CD4-positive, alpha-beta memory T cell (primary cell): ENCODE data around the gene LDB2. TPM values are rescaled to one million over a fixed set of nuclear protein-coding genes. Genes with fewer than 3 reads are reported as not detected.

ENCODE experiments used
- CTCF ChIA-PET: fragments of 350-600 bp; sonication (Branson Sonifier 250); formaldehyde crosslinking; loops from one replicate; lab custom pipeline; 2021; ENCODE audit warnings: inconsistent platforms; ENCODE audit not compliant: partially characterized antibody; lab: Charles Lee
- POLR2A ChIA-PET: fragments of 350-600 bp; sonication (Branson Sonifier 250); formaldehyde crosslinking; loops from one replicate; lab custom pipeline; 2021; ENCODE audit not compliant: partially characterized antibody; lab: Charles Lee
- DNase-seq, 5 donors: peaks; one replicate each; pipeline versions ENCODE4 v3.0.0 to v3.0.0-alpha.2; 2020 to 2022; ENCODE audit warnings: mixed read lengths in 1 of 5
- H3K27ac ChIP-seq: one replicate; pipeline ENCODE4 v1.7.0; 2013; ENCODE audit warnings: low read depth, low read length
- H3K27me3 ChIP-seq: 2 replicates; pipeline ENCODE4 v1.7.0; 2013; ENCODE audit warnings: mild to moderate bottlenecking, low read length, moderate library complexity; ENCODE audit not compliant: insufficient read depth
- H3K36me3 ChIP-seq: 2 replicates; pipeline ENCODE4 v1.7.0; 2013; ENCODE audit warnings: mild to moderate bottlenecking, low read length, moderate library complexity; ENCODE audit not compliant: insufficient read depth
- H3K4me1 ChIP-seq: 2 replicates; pipeline ENCODE4 v1.7.0; 2013; ENCODE audit warnings: mild to moderate bottlenecking, low read length, moderate library complexity; ENCODE audit not compliant: insufficient read depth
- H3K4me3 ChIP-seq, 2 donors: one replicate each; pipeline ENCODE4 v1.7.0; 2013; ENCODE audit warnings: low read length in 2 of 2, mild to moderate bottlenecking in 1 of 2
- H3K9me3 ChIP-seq, 2 donors: one replicate each; pipeline ENCODE4 v1.7.0; 2013; ENCODE audit warnings: low read length in 2 of 2, control low read depth in 1 of 2; ENCODE audit not compliant: control insufficient read depth in 1 of 2
- H3K27ac Mint-ChIP-seq, 7 donors: one replicate each; pipeline ENCODE4 v1.8.0; 2020 to 2021; ENCODE audit warnings: mixed read lengths in 7 of 7, mild to moderate bottlenecking in 6 of 7, inconsistent platforms in 3 of 7, moderate library complexity in 3 of 7
- H3K27me3 Mint-ChIP-seq, 2 donors: one replicate each; pipeline ENCODE4 v1.8.0; 2020 to 2021; ENCODE audit warnings: mixed read lengths in 2 of 2
- H3K36me3 Mint-ChIP-seq, 2 donors: one replicate each; pipeline ENCODE4 v1.8.0; 2020 to 2021; ENCODE audit warnings: mixed read lengths in 2 of 2, inconsistent platforms in 1 of 2, mild to moderate bottlenecking in 1 of 2
- H3K4me1 Mint-ChIP-seq, 4 donors: one replicate each; pipeline ENCODE4 v1.8.0; 2020 to 2021; ENCODE audit warnings: mixed read lengths in 4 of 4, mild to moderate bottlenecking in 1 of 4
- H3K4me3 Mint-ChIP-seq, 8 donors: one replicate each; pipeline ENCODE4 v1.8.0; 2020 to 2021; ENCODE audit warnings: mixed read lengths in 8 of 8, mild to moderate bottlenecking in 7 of 8, moderate library complexity in 6 of 8, inconsistent platforms in 3 of 8
- H3K9me3 Mint-ChIP-seq, 8 donors: one replicate each; pipeline ENCODE4 v1.8.0; 2020 to 2021; ENCODE audit warnings: mixed read lengths in 8 of 8, mild to moderate bottlenecking in 5 of 8, inconsistent platforms in 3 of 8, moderate library complexity in 1 of 8
- intact Hi-C: fragments of 100-400 bp; cut with micrococcal nuclease; formaldehyde crosslinking; loops from one replicate; pipeline ENCODE4 v1.15.1; 2023
- polyA plus RNA-seq, 2 donors: library from polyadenylated mRNA; unstranded; fragments of 300-500 nt; fragmentation: Illumina TruSeq; gene quantifications; one replicate each; pipeline ENCODE4 v1.2.3, GENCODE V29; 2021
- total RNA-seq, 2 experiments: library from RNA; stranded (reverse); gene quantifications; one replicate each; pipeline ENCODE4 v1.2.3, GENCODE V29; 2021

LDB2 gene
- total and polyA plus RNA-seq, 4 experiments from 2014 or later, result not detected

DNA sequence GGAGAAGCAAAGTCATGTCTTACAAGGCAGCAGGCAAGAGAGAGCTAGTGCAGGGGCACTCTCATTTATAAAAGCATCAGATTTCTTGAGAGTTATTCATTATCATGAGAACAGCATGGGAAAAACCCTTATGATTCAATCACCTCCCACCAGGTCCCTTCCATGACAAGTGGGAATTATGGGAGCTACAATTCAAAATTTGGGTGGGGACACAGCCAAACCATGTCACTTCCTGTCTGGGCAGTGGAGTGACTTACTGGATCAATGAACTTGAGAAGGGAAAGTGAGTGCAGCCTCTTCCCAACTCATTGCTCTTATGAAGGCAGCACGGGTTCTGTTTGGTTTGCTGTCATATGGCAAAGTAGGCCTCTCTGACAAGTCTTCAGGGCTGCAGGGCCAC lies 410.4 kb downstream of the LDB2 start:
- Mint-ChIP-seq H3K4me3 (no peak overlapping the region), H3K27me3 (peaks cover under 1 to 1% of the 10 kb centered on the region in 2 donors), H3K9me3 (peaks cover 0 to 4% (median 2%) of the 10 kb centered on the region in 8 donors), H3K27ac (no peak overlapping the region), H3K4me1 (no peaks in the 10 kb centered on the region), H3K36me3 (no peaks in the 10 kb centered on the region)
- no peaks in the 10 kb centered on the region for H3K9me3 ChIP-seq
- H3K27ac ChIP-seq, result no peak overlapping the region
- H3K4me1 ChIP-seq, result no peaks in the 10 kb centered on the region
- no peaks in the 10 kb centered on the region for H3K36me3 ChIP-seq
- intact Hi-C loops, result no loop called here
- POLR2A ChIA-PET, result no interaction called here
- CTCF ChIA-PET, result no interaction called here
- no peak overlapping the region for H3K4me3 ChIP-seq
- no peak for DNase-seq
- no peaks in the 10 kb centered on the region for H3K27me3 ChIP-seq

DNA sequence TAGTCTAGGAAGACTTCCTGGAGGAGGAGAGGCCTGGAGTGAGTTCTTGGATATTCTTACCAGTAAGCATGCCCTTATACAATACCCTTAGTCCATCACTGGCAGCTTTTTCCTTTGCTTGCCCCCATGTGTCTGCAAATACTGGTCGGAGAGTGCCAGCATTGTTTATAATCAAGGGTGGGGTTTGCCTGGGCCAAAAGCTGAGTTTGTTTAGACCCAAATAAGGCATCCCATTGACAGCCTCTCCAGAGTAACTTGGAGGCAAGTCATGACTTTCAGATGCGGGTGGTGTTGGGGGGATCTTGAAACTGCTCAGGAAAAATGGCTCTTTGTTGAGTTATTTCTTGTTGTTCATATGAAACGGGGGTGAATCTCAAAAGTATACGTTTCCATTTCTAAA lies 413.7 kb downstream of the LDB2 start:
- Histone ChIP-seq H3K27ac (no peak overlapping the region), H3K9me3 (no peaks in the 10 kb centered on the region), H3K27me3 (no peaks in the 10 kb centered on the region), H3K4me3 (no peak overlapping the region), H3K36me3 (no peaks in the 10 kb centered on the region), H3K4me1 (no peaks in the 10 kb centered on the region)
- DNase-seq, result no peak
- CTCF ChIA-PET, result no interaction called here
- H3K4me3 Mint-ChIP-seq, result no peak overlapping the region
- H3K4me1 Mint-ChIP-seq, result no peaks in the 10 kb centered on the region
- no peaks in the 10 kb centered on the region for H3K36me3 Mint-ChIP-seq
- intact Hi-C loops, result no loop called here
- peaks cover 0 to 4% (median 2%) of the 10 kb centered on the region in 8 donors for H3K9me3 Mint-ChIP-seq
- no peaks in the 10 kb centered on the region for H3K27me3 Mint-ChIP-seq
- H3K27ac Mint-ChIP-seq, result no peak overlapping the region
- POLR2A ChIA-PET, result no interaction called here

DNA sequence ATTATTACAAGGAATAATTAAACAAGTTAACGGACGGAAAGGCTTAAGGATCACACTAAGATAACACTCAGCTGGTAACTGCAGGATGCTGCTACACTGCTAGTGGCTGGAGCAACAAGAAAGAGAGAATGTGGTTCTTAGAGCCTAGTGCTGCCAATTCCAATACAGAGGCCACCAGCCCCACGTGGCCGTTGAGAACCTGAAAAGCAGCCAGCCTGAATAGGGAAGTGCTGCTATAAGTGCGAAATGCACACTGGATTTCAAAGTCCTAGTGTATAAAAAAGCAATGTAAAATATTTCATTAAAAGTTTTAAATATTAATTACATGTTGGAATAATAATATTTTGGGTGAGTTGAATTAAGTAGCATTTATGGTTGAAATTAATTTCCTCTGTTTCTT lies 414.9 kb downstream of the LDB2 start:
- H3K4me1 ChIP-seq, result no peaks in the 10 kb centered on the region
- H3K36me3 ChIP-seq, result no peaks in the 10 kb centered on the region
- H3K36me3 Mint-ChIP-seq, result no peaks in the 10 kb centered on the region
- ChIA-PET POLR2A (no interaction called here), CTCF (no interaction called here)
- no peak overlapping the region for H3K4me3 Mint-ChIP-seq
- no peaks in the 10 kb centered on the region for H3K4me1 Mint-ChIP-seq
- no peaks in the 10 kb centered on the region for H3K27me3 Mint-ChIP-seq
- no peaks in the 10 kb centered on the region for H3K27me3 ChIP-seq
- H3K27ac ChIP-seq, result no peak overlapping the region
- no peak for DNase-seq
- intact Hi-C loops, result no loop called here
- H3K9me3 Mint-ChIP-seq, result peaks cover 0 to 4% (median 2%) of the 10 kb centered on the region in 8 donors
- H3K4me3 ChIP-seq, result no peak overlapping the region
- no peaks in the 10 kb centered on the region for H3K9me3 ChIP-seq
- H3K27ac Mint-ChIP-seq, result no peak overlapping the region

DNA sequence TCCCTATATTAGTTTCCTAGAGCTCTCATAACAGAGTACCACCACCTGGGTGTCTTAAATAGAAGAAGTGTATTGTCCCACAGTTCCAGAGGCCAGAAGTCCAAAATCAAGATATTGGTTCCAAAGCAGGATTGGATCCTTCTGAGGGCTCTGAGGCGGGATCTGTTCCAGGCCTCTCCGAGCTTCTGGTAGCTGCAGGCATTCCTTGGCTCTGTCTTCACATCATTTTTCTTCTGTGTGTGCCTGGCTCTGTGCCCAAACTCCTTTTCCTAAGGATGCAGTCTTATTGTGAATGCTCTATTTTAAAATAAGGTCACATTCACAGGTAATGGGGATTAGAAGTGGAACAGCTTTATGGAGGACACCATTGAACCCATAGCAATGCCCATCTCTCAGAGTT lies 418.4 kb downstream of the LDB2 start:
- H3K9me3 ChIP-seq, result no peaks in the 10 kb centered on the region
- no peak overlapping the region for H3K27ac ChIP-seq
- no peak overlapping the region for H3K4me3 Mint-ChIP-seq
- no peak overlapping the region for H3K4me3 ChIP-seq
- POLR2A ChIA-PET, result no interaction called here
- H3K36me3 ChIP-seq, result no peaks in the 10 kb centered on the region
- H3K4me1 ChIP-seq, result no peaks in the 10 kb centered on the region
- H3K4me1 Mint-ChIP-seq, result no peaks in the 10 kb centered on the region
- CTCF ChIA-PET, result no interaction called here
- H3K36me3 Mint-ChIP-seq, result no peaks in the 10 kb centered on the region
- intact Hi-C loops, result no loop called here
- no peaks in the 10 kb centered on the region for H3K27me3 ChIP-seq
- H3K9me3 Mint-ChIP-seq, result peaks cover 0 to 2% (median 0%) of the 10 kb centered on the region in 8 donors
- H3K27me3 Mint-ChIP-seq, result no peaks in the 10 kb centered on the region
- DNase-seq, result no peak
- no peak overlapping the region for H3K27ac Mint-ChIP-seq

DNA sequence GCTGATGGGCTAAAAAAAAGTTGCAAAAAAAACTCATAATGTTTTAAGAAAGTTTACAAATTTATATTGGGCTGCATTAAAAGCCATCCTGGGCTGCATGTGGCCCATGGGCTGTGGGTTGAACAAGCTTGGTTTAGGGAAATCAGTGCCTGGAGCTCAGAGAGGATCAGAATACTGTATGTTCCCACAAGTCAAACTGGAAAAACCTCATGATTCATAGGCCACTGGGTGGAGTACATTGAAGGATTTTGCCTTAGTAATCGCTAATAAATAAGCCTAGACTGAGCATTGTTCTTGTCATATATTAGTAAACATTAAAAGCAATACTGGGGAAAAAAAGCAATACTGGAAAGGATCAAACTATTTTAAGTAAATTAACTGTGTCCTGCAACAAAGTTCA lies 425.9 kb downstream of the LDB2 start:
- Mint-ChIP-seq H3K36me3 (peaks cover 0 to 4% of the 10 kb centered on the region in 2 donors), H3K4me3 (no peak overlapping the region), H3K4me1 (no peaks in the 10 kb centered on the region), H3K9me3 (peaks cover 0 to 53% (median 26%) of the 10 kb centered on the region in 8 donors), H3K27me3 (no peaks in the 10 kb centered on the region), H3K27ac (no peak overlapping the region)
- ChIA-PET CTCF (no interaction called here), POLR2A (no interaction called here)
- intact Hi-C loops, result no loop called here
- no peaks in the 10 kb centered on the region for H3K36me3 ChIP-seq
- DNase-seq, result no peak
- no peaks in the 10 kb centered on the region for H3K27me3 ChIP-seq
- H3K4me1 ChIP-seq, result no peaks in the 10 kb centered on the region
- no peak overlapping the region for H3K27ac ChIP-seq
- H3K4me3 ChIP-seq, result no peak overlapping the region
- peaks cover 0 to 3% of the 10 kb centered on the region in 2 donors for H3K9me3 ChIP-seq

DNA sequence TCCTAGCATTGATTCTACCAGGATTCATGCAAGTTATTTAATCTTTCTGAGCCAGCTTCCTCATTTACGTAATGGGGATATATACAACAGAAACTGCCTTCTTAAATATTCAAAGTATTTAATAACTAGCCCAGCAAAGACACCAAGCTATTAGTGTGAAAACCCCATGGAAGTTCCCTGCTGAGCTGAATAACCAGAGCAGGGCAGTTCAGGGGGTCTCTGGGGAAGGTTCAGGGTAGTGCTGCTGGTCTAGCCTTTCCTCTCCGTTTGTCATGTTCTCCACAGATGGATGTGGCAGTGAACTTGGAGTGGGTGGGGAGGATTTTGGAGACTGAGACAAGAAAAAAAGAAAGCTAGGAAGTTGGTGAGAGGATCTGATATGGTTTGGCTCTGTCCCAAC lies 431.4 kb downstream of the LDB2 start:
- CTCF ChIA-PET, result interaction anchor here (0.6 kb wide), 1 partner anchor 413 kb away, joined by 3 read pairs; no protein-coding TSS in a partner anchor
- POLR2A ChIA-PET, result no interaction called here

DNA sequence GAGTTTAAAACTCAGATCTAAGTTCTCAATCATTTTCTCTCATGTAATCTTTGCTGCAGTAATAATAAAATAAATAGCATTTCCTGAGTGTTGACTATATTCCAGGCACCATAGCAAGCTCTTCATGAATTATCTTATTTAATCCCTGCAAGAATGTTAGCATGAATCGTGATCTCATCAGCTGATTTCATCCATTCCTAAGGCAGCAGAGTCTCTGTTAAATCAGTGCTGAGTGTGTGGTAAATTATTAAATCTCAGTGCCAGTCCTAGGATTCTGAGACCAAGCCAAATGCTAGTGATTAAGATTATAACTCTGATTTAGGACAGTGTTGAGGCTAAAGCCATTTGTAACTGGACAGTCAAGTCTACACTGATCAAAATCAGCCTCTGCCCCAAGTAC lies 431.9 kb downstream of the LDB2 start:
- Histone ChIP-seq H3K4me1 (no peaks in the 10 kb centered on the region), H3K27ac (no peak overlapping the region), H3K4me3 (no peak overlapping the region), H3K27me3 (no peaks in the 10 kb centered on the region), H3K9me3 (no peaks in the 10 kb centered on the region), H3K36me3 (no peaks in the 10 kb centered on the region)
- Mint-ChIP-seq H3K4me1 (no peaks in the 10 kb centered on the region), H3K9me3 (peaks cover 0 to 24% (median 10%) of the 10 kb centered on the region in 8 donors), H3K27ac (no peak overlapping the region), H3K4me3 (no peak overlapping the region), H3K36me3 (peaks cover 0 to 3% of the 10 kb centered on the region in 2 donors), H3K27me3 (peaks cover 0 to 1% of the 10 kb centered on the region in 2 donors)
- POLR2A ChIA-PET, result no interaction called here
- CTCF ChIA-PET, result no interaction called here
- no peak for DNase-seq
- intact Hi-C loops, result no loop called here

More for the DNA sequence above, 431.4 kb downstream of the LDB2 start:
- intact Hi-C loops, result no loop called here
- Mint-ChIP-seq H3K4me1 (no peaks in the 10 kb centered on the region), H3K36me3 (peaks cover 0 to 4% of the 10 kb centered on the region in 2 donors), H3K9me3 (peaks cover 0 to 29% (median 13%) of the 10 kb centered on the region in 8 donors), H3K4me3 (no peak overlapping the region), H3K27ac (no peak overlapping the region), H3K27me3 (peaks cover 0 to 1% of the 10 kb centered on the region in 2 donors)
- Histone ChIP-seq H3K27ac (no peak overlapping the region), H3K4me1 (no peaks in the 10 kb centered on the region), H3K9me3 (no peaks in the 10 kb centered on the region), H3K27me3 (no peaks in the 10 kb centered on the region), H3K36me3 (no peaks in the 10 kb centered on the region), H3K4me3 (no peak overlapping the region)
- no peak for DNase-seq

DNA sequence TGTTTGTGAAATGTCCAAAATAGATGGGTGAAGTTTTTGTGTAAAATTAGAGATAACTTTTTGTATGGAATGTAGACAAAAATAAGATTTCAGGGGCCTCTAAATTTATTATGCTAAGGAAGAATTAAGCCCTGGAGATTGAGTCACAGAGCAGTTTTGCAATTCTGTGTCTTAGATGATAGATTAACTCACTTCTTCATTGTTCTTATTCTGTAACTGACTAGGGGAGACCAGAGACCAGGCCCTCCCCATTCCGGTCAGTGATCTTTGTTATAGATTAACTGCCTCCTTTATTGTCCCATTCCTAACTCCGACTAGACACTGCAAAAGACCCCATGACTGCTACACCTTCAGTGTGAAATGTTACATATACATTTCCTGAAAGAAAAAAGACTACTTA lies 433.8 kb downstream of the LDB2 start:
- no peak overlapping the region for H3K27ac ChIP-seq
- H3K4me3 ChIP-seq, result no peak overlapping the region
- H3K36me3 Mint-ChIP-seq, result no peaks in the 10 kb centered on the region
- H3K27me3 Mint-ChIP-seq, result peaks cover 0 to 1% of the 10 kb centered on the region in 2 donors
- H3K9me3 ChIP-seq, result no peaks in the 10 kb centered on the region
- ChIA-PET POLR2A (no interaction called here), CTCF (no interaction called here)
- no peaks in the 10 kb centered on the region for H3K4me1 ChIP-seq
- no peaks in the 10 kb centered on the region for H3K27me3 ChIP-seq
- H3K36me3 ChIP-seq, result no peaks in the 10 kb centered on the region
- peaks cover 0 to 9% (median 5%) of the 10 kb centered on the region in 8 donors for H3K9me3 Mint-ChIP-seq
- H3K4me1 Mint-ChIP-seq, result no peaks in the 10 kb centered on the region
- no peak overlapping the region for H3K4me3 Mint-ChIP-seq
- intact Hi-C loops, result no loop called here
- no peak overlapping the region for H3K27ac Mint-ChIP-seq
- DNase-seq, result no peak
